GM12891 (cell line): ENCODE measurements around the gene RSPO3.
"Not testable (repeated sequence)": the region's sequence is repeated elsewhere in the genome, so short reads cannot be mapped to it uniquely, and the experiment has no call there.

ENCODE experiments used
- DNase-seq: peaks from one replicate; pipeline ENCODE4 v3.0.0; 2011; ENCODE audit warnings: low spot score; ENCODE audit not compliant: insufficient read length
- FAIRE-seq: peaks from 2 replicates; lab custom pipeline; 2011; peaks lifted over from hg19 to GRCh38; lab: Jason Lieb, UNC
- PAX5 ChIP-seq: IDR thresholded peaks from 2 replicates; pipeline ENCODE4 v1.6.1; 2011; ENCODE audit warnings: low read length, moderate library complexity, mild to moderate bottlenecking; ENCODE audit not compliant: insufficient read depth, severe bottlenecking
- POLR2A ChIP-seq: IDR thresholded peaks from 2 replicates; pipeline ENCODE4 v1.6.1; 2011; ENCODE audit warnings: low read depth, low read length, control low read depth
- POLR2AphosphoS5 ChIP-seq: IDR thresholded peaks from 2 replicates; pipeline ENCODE4 v1.6.1; 2011; ENCODE audit warnings: low read depth, low read length, control low read depth
- POU2F2 ChIP-seq: IDR thresholded peaks from 2 replicates; pipeline ENCODE4 v1.6.1; 2011; ENCODE audit warnings: low read depth, mild to moderate bottlenecking, control low read depth, low read length, moderate library complexity
- SPI1 ChIP-seq: IDR thresholded peaks from 2 replicates; pipeline ENCODE4 v1.6.1; 2011; ENCODE audit warnings: low read depth, low read length, control low read depth
- TAF1 ChIP-seq: IDR thresholded peaks from 2 replicates; pipeline ENCODE4 v1.6.1; 2011; ENCODE audit warnings: low read depth, low read length, control low read depth

Gene RSPO3

GRCh38 chr6:127085181-127085580 lies 33.3 kb upstream of the RSPO3 start:
- FAIRE-seq: no peak
- TF ChIP-seq POLR2AphosphoS5 (no peak), POLR2A (no peak), POU2F2 (no peak), TAF1 (no peak), PAX5 (no peak), SPI1 (no peak)
- no peak for DNase-seq

DNA sequence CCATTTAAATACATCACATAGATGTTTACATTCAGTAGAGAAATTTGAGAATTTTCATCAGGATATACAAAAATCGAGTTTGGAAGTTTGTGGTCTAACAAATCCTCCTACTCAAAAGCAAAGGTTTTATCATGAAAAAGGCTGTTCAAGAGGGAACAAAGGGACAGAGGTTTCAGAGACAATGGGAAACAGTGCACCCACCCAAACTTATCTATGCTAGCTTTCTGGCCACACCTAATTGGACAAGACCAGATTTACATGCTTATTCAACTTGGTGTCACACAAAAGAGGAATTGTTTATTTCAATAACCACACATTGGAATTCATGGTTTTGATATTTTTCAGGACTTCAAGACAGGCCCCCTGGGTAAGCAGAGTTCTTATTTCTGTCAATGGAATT lies 28.4 kb upstream of the RSPO3 start:
- DNase-seq (no peak), FAIRE-seq (no peak)
- TF ChIP-seq TAF1 (no peak), POLR2A (no peak), SPI1 (no peak), POU2F2 (no peak), PAX5 (no peak), POLR2AphosphoS5 (no peak)

DNA sequence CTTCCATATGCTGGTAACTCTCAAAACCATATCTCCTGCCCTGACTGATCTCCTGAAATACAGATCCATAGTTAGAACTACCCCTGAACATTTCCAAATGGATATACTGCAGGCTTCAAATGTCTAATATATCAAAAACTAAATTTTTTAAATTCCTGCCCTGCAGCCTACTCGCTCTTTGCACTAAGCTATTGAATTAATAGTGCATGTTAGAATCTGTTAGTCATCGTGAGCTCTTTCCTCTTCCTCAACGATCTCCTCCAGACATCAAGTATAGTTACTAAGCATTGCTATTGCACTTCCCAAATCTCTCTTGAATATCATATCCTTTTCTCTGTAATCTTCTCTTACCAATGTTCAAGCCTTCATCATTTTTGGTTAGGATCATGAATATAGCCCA lies 26.0 kb upstream of the RSPO3 start:
- FAIRE-seq (no peak), DNase-seq (no peak)
- TF ChIP-seq POLR2A (no peak), PAX5 (no peak), TAF1 (no peak), POLR2AphosphoS5 (no peak), SPI1 (no peak), POU2F2 (no peak)

- no peak for DNase-seq
- TF ChIP-seq SPI1: no peak
- TF ChIP-seq TAF1: no peak
- TF ChIP-seq PAX5: no peak
- TF ChIP-seq POU2F2: no peak
- no peak for TF ChIP-seq POLR2A
- no peak for TF ChIP-seq POLR2AphosphoS5
- no peak for FAIRE-seq
Observed at GRCh38 chr6:127094791-127095190, 23.7 kb upstream of the RSPO3 start.

GRCh38 chr6:127096167-127096566 lies 22.3 kb upstream of the RSPO3 start:
- TF ChIP-seq POLR2A: no peak
- TF ChIP-seq POU2F2: no peak
- no peak for TF ChIP-seq SPI1
- TF ChIP-seq TAF1: no peak
- TF ChIP-seq POLR2AphosphoS5: no peak
- no peak for TF ChIP-seq PAX5
- DNase-seq (no peak), FAIRE-seq (no peak)

DNA sequence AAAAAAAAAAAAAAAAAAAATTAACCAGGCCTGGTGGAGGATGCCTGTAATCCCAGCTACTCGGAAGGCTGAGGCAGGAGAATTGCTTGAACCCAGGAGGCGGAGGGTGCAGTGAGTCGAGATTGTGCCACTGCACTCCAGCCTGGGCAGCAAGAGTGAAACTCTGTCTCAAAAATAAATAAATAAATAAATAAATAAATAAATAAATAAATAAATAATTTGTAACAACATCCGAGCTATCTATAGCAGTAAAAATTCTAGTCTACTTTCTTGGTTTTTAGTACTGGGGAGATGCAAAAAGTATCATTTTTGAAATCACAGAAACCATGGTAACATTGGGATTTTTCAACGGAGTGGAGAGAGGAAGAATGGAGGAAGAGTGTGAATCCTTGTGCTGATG lies 21.0 kb upstream of the RSPO3 start:
- DNase-seq, FAIRE-seq: not testable (repeated sequence)

DNA sequence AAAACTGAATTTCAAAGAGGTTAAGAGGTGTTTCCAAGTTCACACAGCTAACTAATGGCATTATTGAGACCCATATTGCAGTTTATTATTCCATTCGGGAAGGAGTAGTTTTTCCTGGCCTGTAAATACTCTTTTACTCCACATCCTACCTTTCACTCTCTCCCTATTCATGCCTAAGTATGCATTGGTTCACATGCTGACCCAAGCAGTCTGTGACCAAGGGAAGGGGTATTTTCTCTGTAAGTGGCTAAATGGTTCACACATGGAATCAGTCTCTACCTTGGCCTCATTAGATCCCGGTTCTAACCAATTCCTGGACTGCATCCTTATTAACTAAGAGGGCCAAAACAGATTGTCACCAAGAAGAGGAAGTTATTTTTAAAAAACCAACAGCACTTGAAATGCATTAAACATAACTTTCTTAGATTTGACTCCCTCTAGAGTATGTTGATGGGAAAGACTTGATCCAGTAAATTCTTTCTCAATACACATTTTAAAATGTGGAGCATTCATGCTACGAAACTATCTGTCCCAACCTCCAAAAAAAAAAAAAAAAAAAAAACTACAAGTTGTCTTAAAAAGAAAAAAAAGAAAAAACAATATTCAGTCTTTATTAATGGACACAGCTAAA lies 17.8 kb upstream of the RSPO3 start:
- no peak for TF ChIP-seq TAF1
- no peak for TF ChIP-seq POLR2AphosphoS5
- no peak for TF ChIP-seq POU2F2
- no peak for TF ChIP-seq PAX5
- no peak for TF ChIP-seq SPI1
- TF ChIP-seq POLR2A: no peak
- no peak for FAIRE-seq
- DNase-seq: no peak

GRCh38 chr6:127102299-127102698 lies 16.2 kb upstream of the RSPO3 start:
- FAIRE-seq (no peak), DNase-seq (no peak)
- TF ChIP-seq SPI1 (no peak), POU2F2 (no peak), POLR2A (no peak), PAX5 (no peak), TAF1 (no peak), POLR2AphosphoS5 (no peak)

- TF ChIP-seq POLR2A (no peak), SPI1 (no peak), PAX5 (no peak), TAF1 (no peak), POU2F2 (no peak), POLR2AphosphoS5 (no peak)
- DNase-seq (no peak), FAIRE-seq (no peak)
Observed at GRCh38 chr6:127102859-127103258, 15.6 kb upstream of the RSPO3 start.

GRCh38 chr6:127103482-127103881 lies 15.0 kb upstream of the RSPO3 start:
- FAIRE-seq: no peak
- TF ChIP-seq POLR2A (no peak), POLR2AphosphoS5 (no peak), PAX5 (no peak), POU2F2 (no peak), SPI1 (no peak), TAF1 (no peak)
- no peak for DNase-seq

GRCh38 chr6:127107916-127108315 lies 10.6 kb upstream of the RSPO3 start:
- DNase-seq (no peak), FAIRE-seq (no peak)
- no peak for TF ChIP-seq PAX5
- no peak for TF ChIP-seq POLR2A
- no peak for TF ChIP-seq SPI1
- no peak for TF ChIP-seq POLR2AphosphoS5
